Measurements from ENCODE around the gene SLC44A4.
"Not testable (repeated sequence)": the region's sequence is repeated elsewhere in the genome, so short reads cannot be mapped to it uniquely, and the experiment has no call there.

Gene SLC44A4

GRCh38 chr6:31825553-31825952 lies 53.2 kb downstream of the SLC44A4 start:
- DNase-seq, result no peak

- DNase-seq, result not testable (repeated sequence)
Measured at GRCh38 chr6:31823592-31824196, 55.1 kb downstream of the SLC44A4 start.

GRCh38 chr6:31822036-31822821 lies 56.6 kb downstream of the SLC44A4 start:
- DNase-seq, result peak; percentile 42

- DNase-seq, result peak; percentile 42
Measured at GRCh38 chr6:31821301-31822035, 57.3 kb downstream of the SLC44A4 start.

GRCh38 chr6:31820399-31820798 lies 58.4 kb downstream of the SLC44A4 start:
- not testable (repeated sequence) for DNase-seq

GRCh38 chr6:31819871-31820299 lies 58.9 kb downstream of the SLC44A4 start:
- DNase-seq, result no peak

- DNase-seq, result not testable (repeated sequence)
Measured at GRCh38 chr6:31817929-31818511, 60.8 kb downstream of the SLC44A4 start.

GRCh38 chr6:31817133-31817928 lies 61.5 kb downstream of the SLC44A4 start:
- DNase-seq, result not testable (repeated sequence)

GRCh38 chr6:31815025-31815838 lies 63.6 kb downstream of the SLC44A4 start, which contains the start of the genes HSPA1A and HSPA1L:
TSS of gene HSPA1A (plus strand) at chr6:31815543. CDS start at chr6:31815757, 214 bp downstream.
TSS of gene HSPA1L (minus strand) at chr6:31815283. CDS start at chr6:31811972, 3,311 bp downstream.
- DNase-seq, result peak; percentile 93

- DNase-seq, result peak; percentile 86
Measured at GRCh38 chr6:31814677-31815024, 64.1 kb downstream of the SLC44A4 start.

- no peak for DNase-seq
Measured at GRCh38 chr6:31813465-31813849, 65.3 kb downstream of the SLC44A4 start.
